A673 (cell line): Measurements from ENCODE around the gene BSCL2.

ENCODE experiments used
- EZH2 ChIP-seq: fragments of 200-600 bp; sonication (generic); IDR thresholded peaks from 2 replicates; pipeline ENCODE4 v1.6.1; 2017; ENCODE audit warnings: borderline replicate concordance, low read depth, mild to moderate bottlenecking, mixed read lengths, antibody characterized with exemption, low read length; ENCODE audit not compliant: poor library complexity, severe bottlenecking
- TF ChIP-seq, protein P1 (sequence below): fragments of 300-800, 200-600 bp; sonication (generic); conservative IDR thresholded peaks from 2 replicates; pipeline ENCODE4 v1.5.1; 2017; ENCODE audit warnings: low read depth, mild to moderate bottlenecking, antibody characterized with exemption, low read length, moderate library complexity, mixed read lengths

DNA sequence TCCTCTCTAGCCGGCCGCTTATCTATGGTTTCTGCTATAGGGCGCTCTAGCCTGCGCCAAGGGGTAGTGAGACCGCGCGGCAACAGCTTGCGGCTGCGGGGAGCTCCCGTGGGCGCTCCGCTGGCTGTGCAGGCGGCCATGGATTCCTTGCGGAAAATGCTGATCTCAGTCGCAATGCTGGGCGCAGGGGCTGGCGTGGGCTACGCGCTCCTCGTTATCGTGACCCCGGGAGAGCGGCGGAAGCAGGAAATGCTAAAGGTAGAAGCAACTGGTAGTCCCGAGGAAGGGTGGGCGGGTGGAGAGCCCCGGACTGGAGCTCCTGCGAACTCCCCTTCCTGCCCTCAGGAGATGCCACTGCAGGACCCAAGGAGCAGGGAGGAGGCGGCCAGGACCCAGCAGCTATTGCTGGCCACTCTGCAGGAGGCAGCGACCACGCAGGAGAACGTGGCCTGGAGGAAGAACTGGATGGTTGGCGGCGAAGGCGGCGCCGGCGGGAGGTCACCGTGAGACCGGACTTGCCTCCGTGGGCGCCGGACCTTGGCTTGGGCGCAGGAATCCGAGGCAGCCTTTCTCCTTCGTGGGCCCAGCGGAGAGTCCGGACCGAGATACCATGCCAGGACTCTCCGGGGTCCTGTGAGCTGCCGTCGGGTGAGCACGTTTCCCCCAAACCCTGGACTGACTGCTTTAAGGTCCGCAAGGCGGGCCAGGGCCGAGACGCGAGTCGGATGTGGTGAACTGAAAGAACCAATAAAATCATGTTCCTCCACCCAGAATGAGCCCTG is 35.4 kb downstream of the BSCL2 start, which contains the start of the genes LBHD1 and UQCC3:
- TF ChIP-seq EZH2, result no peak
- TF ChIP-seq, protein P1, sequence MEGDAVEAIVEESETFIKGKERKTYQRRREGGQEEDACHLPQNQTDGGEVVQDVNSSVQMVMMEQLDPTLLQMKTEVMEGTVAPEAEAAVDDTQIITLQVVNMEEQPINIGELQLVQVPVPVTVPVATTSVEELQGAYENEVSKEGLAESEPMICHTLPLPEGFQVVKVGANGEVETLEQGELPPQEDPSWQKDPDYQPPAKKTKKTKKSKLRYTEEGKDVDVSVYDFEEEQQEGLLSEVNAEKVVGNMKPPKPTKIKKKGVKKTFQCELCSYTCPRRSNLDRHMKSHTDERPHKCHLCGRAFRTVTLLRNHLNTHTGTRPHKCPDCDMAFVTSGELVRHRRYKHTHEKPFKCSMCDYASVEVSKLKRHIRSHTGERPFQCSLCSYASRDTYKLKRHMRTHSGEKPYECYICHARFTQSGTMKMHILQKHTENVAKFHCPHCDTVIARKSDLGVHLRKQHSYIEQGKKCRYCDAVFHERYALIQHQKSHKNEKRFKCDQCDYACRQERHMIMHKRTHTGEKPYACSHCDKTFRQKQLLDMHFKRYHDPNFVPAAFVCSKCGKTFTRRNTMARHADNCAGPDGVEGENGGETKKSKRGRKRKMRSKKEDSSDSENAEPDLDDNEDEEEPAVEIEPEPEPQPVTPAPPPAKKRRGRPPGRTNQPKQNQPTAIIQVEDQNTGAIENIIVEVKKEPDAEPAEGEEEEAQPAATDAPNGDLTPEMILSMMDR, result no peak
